Keratinocyte (primary cell): Measurements from ENCODE around the gene SLC7A1.

ENCODE experiments used
- CTCF ChIP-seq, 3 experiments: IDR thresholded peaks in 1 of 3; conservative IDR thresholded peaks in 1 of 3; optimal IDR thresholded peaks in 1 of 3; 2 replicates in 2 of 3; 3 replicates in 1 of 3; pipeline versions ENCODE3 to v1.5.1; 2011; ENCODE audit warnings: low read length in 3 of 3, mild to moderate bottlenecking in 3 of 3, moderate library complexity in 2 of 3, control low read depth in 1 of 3, inconsistent platforms in 1 of 3; ENCODE audit not compliant: insufficient read depth in 2 of 3; ENCODE audit errors: extremely low read depth in 1 of 3
- EZH2 ChIP-seq: IDR thresholded peaks from one replicate; pipeline ENCODE4 v1.6.1; 2012; ENCODE audit warnings: inconsistent platforms, mild to moderate bottlenecking, low read length, moderate library complexity

- TF ChIP-seq CTCF (optimal IDR thresholded peaks at IDR 0.05 in 1 of 3, IDR thresholded peaks at IDR 0.05 in 1 of 3, conservative IDR thresholded peaks at IDR 0.05 in 1 of 3; ENCODE audit: extremely low read depth in 1 of 3, insufficient read depth in 2 of 3, low read length in 3 of 3): no peak
- TF ChIP-seq EZH2: no peak
Observed at GRCh38 chr13:29621841-29622240, 26.4 kb upstream of the SLC7A1 start.
